GOT3 (cell line): ENCODE results near the gene STRN.
A peak's percentile ranks its signal among the peaks of the same experiment; 100 is the strongest.
"Not testable (repeated sequence)": the region's sequence is repeated elsewhere in the genome, so short reads cannot be mapped to it uniquely, and the experiment has no call there.

Source experiments
- DNase-seq: peaks from one replicate; lab custom pipeline; 2025; ENCODE audit warnings: mixed read lengths; lab: John Stamatoyannopoulos, UW

The STRN gene

GRCh38 chr2:36966370-36967235 is at the start of gene STRN:
STRN (minus strand) TSS chr2:36966536; CDS start chr2:36966463, 73 bp downstream.
- peak; percentile 95 for DNase-seq

- DNase-seq: no peak
Observed at GRCh38 chr2:37013315-37013641, 46.9 kb upstream of the STRN start.

- no peak for DNase-seq
Observed at GRCh38 chr2:37011130-37011529, 44.8 kb upstream of the STRN start.

- DNase-seq: no peak
Observed at GRCh38 chr2:37005118-37005868, 39.0 kb upstream of the STRN start.

- no peak for DNase-seq
Observed at GRCh38 chr2:37000988-37001556, 34.7 kb upstream of the STRN start.

- DNase-seq: no peak
Observed at GRCh38 chr2:37000318-37000717, 34.0 kb upstream of the STRN start.

GRCh38 chr2:36999416-36999815 is 33.1 kb upstream of the STRN start:
- DNase-seq: not testable (repeated sequence)

GRCh38 chr2:36993841-36994620 is 27.7 kb upstream of the STRN start:
- DNase-seq: no peak

GRCh38 chr2:36988008-36988407 is 21.7 kb upstream of the STRN start:
- DNase-seq: no peak

- DNase-seq: no peak
Observed at GRCh38 chr2:36982467-36982866, 16.1 kb upstream of the STRN start.

GRCh38 chr2:36981911-36982310 is 15.6 kb upstream of the STRN start:
- no peak for DNase-seq

- DNase-seq: not testable (repeated sequence)
Observed at GRCh38 chr2:36979007-36979406, 12.7 kb upstream of the STRN start.

GRCh38 chr2:36976065-36976464 is 9.7 kb upstream of the STRN start:
- no peak for DNase-seq

GRCh38 chr2:36975306-36975705 is 9.0 kb upstream of the STRN start:
- no peak for DNase-seq

GRCh38 chr2:36973320-36973719 is 7.0 kb upstream of the STRN start:
- DNase-seq: no peak

GRCh38 chr2:36971990-36972389 is 5.7 kb upstream of the STRN start:
- no peak for DNase-seq

- DNase-seq: no peak
Observed at GRCh38 chr2:36967236-36967876, 1.0 kb upstream of the STRN start.

GRCh38 chr2:36965751-36966369 is 476 bp downstream of the STRN start:
- DNase-seq: no peak

- no peak for DNase-seq
Observed at GRCh38 chr2:36965206-36965605, 1.1 kb downstream of the STRN start.

GRCh38 chr2:36964496-36965058 is 1.8 kb downstream of the STRN start:
- DNase-seq: no peak

GRCh38 chr2:36963734-36964133 is 2.6 kb downstream of the STRN start:
- no peak for DNase-seq
